Naive thymus-derived CD8-positive, alpha-beta T cell (primary cell): Measurements from ENCODE around the gene PACS1. TPM values are rescaled to one million over a fixed set of nuclear protein-coding genes. Genes with fewer than 3 reads are reported as not detected.

Experiments
- ATAC-seq, 2 donors: fragments of 150-1000 bp; cut with Tn5 transposase in 1 of 2; sonication (Bioruptor Pico), chemical (Tn5 transposase) in 1 of 2; 1 replicate in 1 of 2; 2 replicates in 1 of 2; pipeline ENCODE4 v1.10.0; 2021; ENCODE audit warnings: mild to moderate bottlenecking in 2 of 2, moderate library complexity in 2 of 2
- POLR2A ChIA-PET: fragments of 350-600 bp; sonication (Branson Sonifier 250); formaldehyde crosslinking; loops from one replicate; lab custom pipeline; 2021; ENCODE audit warnings: antibody characterized with exemption; lab: Charles Lee
- DNase-seq, 10 donors: peaks; one replicate each; pipeline versions ENCODE4 v3.0.0 to v3.0.0-alpha.2; 2020 to 2022
- H3K27ac Mint-ChIP-seq, 10 donors: one replicate each; pipeline ENCODE4 v1.8.0; 2020 to 2022; ENCODE audit warnings: mild to moderate bottlenecking in 10 of 10, mixed read lengths in 10 of 10, moderate library complexity in 4 of 10, inconsistent platforms in 1 of 10
- H3K27me3 Mint-ChIP-seq, 5 donors: one replicate each; pipeline ENCODE4 v1.8.0; 2021 to 2022; ENCODE audit warnings: mixed read lengths in 5 of 5
- H3K36me3 Mint-ChIP-seq, 3 donors: one replicate each; pipeline ENCODE4 v1.8.0; 2020 to 2022; ENCODE audit warnings: mixed read lengths in 3 of 3, mild to moderate bottlenecking in 2 of 3, inconsistent platforms in 1 of 3
- H3K4me1 Mint-ChIP-seq, 4 donors: one replicate each; pipeline ENCODE4 v1.8.0; 2021 to 2022; ENCODE audit warnings: mixed read lengths in 4 of 4
- H3K4me3 Mint-ChIP-seq, 10 donors: one replicate each; pipeline ENCODE4 v1.8.0; 2020 to 2022; ENCODE audit warnings: mild to moderate bottlenecking in 10 of 10, mixed read lengths in 10 of 10, moderate library complexity in 6 of 10, inconsistent platforms in 1 of 10
- H3K9me3 Mint-ChIP-seq, 9 donors: one replicate each; pipeline ENCODE4 v1.8.0; 2020 to 2022; ENCODE audit warnings: mixed read lengths in 9 of 9, mild to moderate bottlenecking in 3 of 9, inconsistent platforms in 1 of 9, moderate library complexity in 1 of 9
- polyA plus RNA-seq, 3 donors: library from polyadenylated mRNA; unstranded; fragments of 300-500 nt; fragmentation: Illumina TruSeq; gene quantifications; one replicate each; pipeline ENCODE4 v1.2.3, GENCODE V29; 2021
- total RNA-seq, 8 experiments: library from RNA in 2 of 8; stranded (reverse) in 2 of 8; gene quantifications; one replicate each; pipeline ENCODE4 v1.2.3 and lab custom pipeline; 2021 to 2026

The PACS1 gene
- total and polyA plus RNA-seq, 5 experiments from 2014 or later = 35.9 to 317 (median 98.8) TPM

- Mint-ChIP-seq H3K36me3 (peaks cover 17 to 67% (median 20%) of the 10 kb centered on the region in 3 donors), H3K4me3 (peak overlapping the region; percentile 18 to 97 (median 80)), H3K9me3 (peaks cover 0 to 3% (median 0%) of the 10 kb centered on the region in 9 donors), H3K27me3 (no peaks in the 10 kb centered on the region), H3K4me1 (peaks cover 37 to 65% (median 56%) of the 10 kb centered on the region in 4 donors), H3K27ac (peak overlapping the region; percentile 84 to 99 (median 96))
- ATAC-seq = peak; percentile 31 to 39
- DNase-seq = peak; percentile 64 to 87 (median 77)
- POLR2A ChIA-PET = interaction anchor here (0.7 to 7.4 kb wide), 10 partner anchors 11 to 159 kb away, joined by 3 to 146 read pairs (median 10); partner anchors contain the start of gene SF3B2
Measured at GRCh38 chr11:66068154-66068821, 1.8 kb upstream of the PACS1 start.

GRCh38 chr11:66068923-66069714 lies 953 bp upstream of the PACS1 start:
- peak; percentile 19 to 36 for ATAC-seq
- Mint-ChIP-seq H3K27me3 (no peaks in the 10 kb centered on the region), H3K4me1 (peaks cover 34 to 71% (median 58%) of the 10 kb centered on the region in 4 donors), H3K36me3 (peaks cover 13 to 62% (median 14%) of the 10 kb centered on the region in 3 donors), H3K9me3 (no peaks in the 10 kb centered on the region), H3K27ac (peak overlapping the region; percentile 87 to 99 (median 96)), H3K4me3 (peak overlapping the region; percentile 78 to 97 (median 88))
- DNase-seq = peak in 7 of 10 donors; percentile 30 to 59 (median 38)
- POLR2A ChIA-PET = interaction anchor here (0.6 to 7.4 kb wide), 15 partner anchors 12 to 773 kb away, joined by 3 to 146 read pairs (median 9); partner anchors contain the start of genes CCDC85B and SF3B2

GRCh38 chr11:66070604-66071380 lies 720 bp downstream of the PACS1 start:
- H3K36me3 Mint-ChIP-seq = peaks cover 8 to 59% (median 12%) of the 10 kb centered on the region in 3 donors

GRCh38 chr11:66071381-66071801 lies 1.3 kb downstream of the PACS1 start:
- peak in 4 of 10 donors; percentile 22 to 45 (median 40) for DNase-seq
- peaks cover 8 to 59% (median 16%) of the 10 kb centered on the region in 3 donors for H3K36me3 Mint-ChIP-seq
- peak overlapping the region; percentile 92 to 99 (median 97) for H3K4me3 Mint-ChIP-seq
- no peaks in the 10 kb centered on the region for H3K27me3 Mint-ChIP-seq
- ATAC-seq = peak; percentile 7 to 24
- POLR2A ChIA-PET = interaction anchor here (0.6 to 7.4 kb wide), 14 partner anchors 10 to 66 kb away, joined by 3 to 146 read pairs (median 6); partner anchors contain the start of gene SF3B2
- peaks cover 38 to 77% (median 70%) of the 10 kb centered on the region in 4 donors for H3K4me1 Mint-ChIP-seq
- H3K27ac Mint-ChIP-seq = peak overlapping the region; percentile 91 to 98 (median 94)
- H3K9me3 Mint-ChIP-seq = no peaks in the 10 kb centered on the region

More at GRCh38 chr11:66070604-66071380, 720 bp downstream of the PACS1 start:
- H3K27ac Mint-ChIP-seq = peak overlapping the region; percentile 91 to 98 (median 94)
- H3K4me1 Mint-ChIP-seq = peaks cover 35 to 73% (median 67%) of the 10 kb centered on the region in 4 donors
- H3K9me3 Mint-ChIP-seq = no peaks in the 10 kb centered on the region
- DNase-seq (peak in 1 of 10 donors; percentile 30), ATAC-seq (peak; percentile 11 to 12)
- POLR2A ChIA-PET = interaction anchor here (0.6 to 7.4 kb wide), 15 partner anchors 11 to 229 kb away, joined by 3 to 146 read pairs (median 5); partner anchors contain the start of genes CCDC85B and SF3B2
- peak overlapping the region; percentile 92 to 99 (median 97) for H3K4me3 Mint-ChIP-seq
- H3K27me3 Mint-ChIP-seq = no peaks in the 10 kb centered on the region

- Mint-ChIP-seq H3K27me3 (no peaks in the 10 kb centered on the region), H3K4me3 (peak overlapping the region; percentile 92 to 99 (median 97)), H3K4me1 (peaks cover 35 to 78% (median 71%) of the 10 kb centered on the region in 4 donors), H3K36me3 (peaks cover 8 to 58% (median 18%) of the 10 kb centered on the region in 3 donors), H3K9me3 (no peaks in the 10 kb centered on the region), H3K27ac (peak overlapping the region; percentile 91 to 98 (median 94))
- POLR2A ChIA-PET = interaction anchor here (1.0 to 7.4 kb wide), 6 partner anchors 10 to 65 kb away, joined by 4 to 146 read pairs (median 30); partner anchors contain the start of gene SF3B2
- ATAC-seq (no peak), DNase-seq (no peak)
Measured at GRCh38 chr11:66072081-66072480, 2.0 kb downstream of the PACS1 start.

- ATAC-seq = no peak
- Mint-ChIP-seq H3K36me3 (peaks cover 8 to 58% (median 18%) of the 10 kb centered on the region in 3 donors), H3K4me1 (peaks cover 36 to 78% (median 72%) of the 10 kb centered on the region in 4 donors), H3K27me3 (no peaks in the 10 kb centered on the region), H3K9me3 (no peaks in the 10 kb centered on the region), H3K27ac (peak overlapping the region; percentile 91 to 98 (median 94)), H3K4me3 (peak overlapping the region; percentile 92 to 99 (median 97))
- POLR2A ChIA-PET = interaction anchor here (1.6 to 7.4 kb wide), 4 partner anchors 9 to 46 kb away, joined by 4 to 146 read pairs (median 66); partner anchors contain the start of gene SF3B2
- no peak for DNase-seq
Measured at GRCh38 chr11:66072518-66072917, 2.4 kb downstream of the PACS1 start.

- Mint-ChIP-seq H3K27ac (peak overlapping the region in 9 of 10 donors; percentile 55 to 95 (median 79)), H3K4me3 (peak overlapping the region in 7 of 10 donors; percentile 54 to 99 (median 96)), H3K9me3 (no peaks in the 10 kb centered on the region), H3K27me3 (no peaks in the 10 kb centered on the region), H3K4me1 (peaks cover 38 to 78% (median 74%) of the 10 kb centered on the region in 4 donors), H3K36me3 (peaks cover 8 to 58% (median 18%) of the 10 kb centered on the region in 3 donors)
- POLR2A ChIA-PET = interaction anchor here (0.7 to 7.4 kb wide), 5 partner anchors 8 to 405 kb away, joined by 4 to 146 read pairs (median 4); no protein-coding TSS in a partner anchor
- DNase-seq (no peak), ATAC-seq (no peak)
Measured at GRCh38 chr11:66073669-66074068, 3.6 kb downstream of the PACS1 start.

- Mint-ChIP-seq H3K4me3 (peak overlapping the region in 2 of 10 donors; percentile 24 to 37), H3K36me3 (peaks cover 8 to 67% (median 22%) of the 10 kb centered on the region in 3 donors), H3K9me3 (no peaks in the 10 kb centered on the region), H3K27ac (peak overlapping the region in 5 of 10 donors; percentile 43 to 81 (median 74)), H3K4me1 (peaks cover 41 to 84% (median 80%) of the 10 kb centered on the region in 4 donors), H3K27me3 (no peaks in the 10 kb centered on the region)
- POLR2A ChIA-PET = interaction anchor here (0.6 to 1.9 kb wide), 4 partner anchors 26 to 51 kb away, joined by 3 to 6 read pairs (median 4); no protein-coding TSS in a partner anchor
- no peak for ATAC-seq
- DNase-seq = no peak
Measured at GRCh38 chr11:66075273-66075672, 5.2 kb downstream of the PACS1 start.

- peaks cover 43 to 90% (median 89%) of the 10 kb centered on the region in 4 donors for H3K4me1 Mint-ChIP-seq
- POLR2A ChIA-PET = interaction anchor here (0.8 to 1.6 kb wide), 3 partner anchors 20 to 50 kb away, joined by 4 to 5 read pairs (median 5); no protein-coding TSS in a partner anchor
- DNase-seq = no peak
- ATAC-seq = no peak
- H3K27ac Mint-ChIP-seq = peak overlapping the region in 9 of 10 donors; percentile 16 to 100 (median 97)
- no peaks in the 10 kb centered on the region for H3K9me3 Mint-ChIP-seq
- H3K36me3 Mint-ChIP-seq = peaks cover under 1 to 67% (median 22%) of the 10 kb centered on the region in 3 donors
- peak overlapping the region in 3 of 10 donors; percentile 19 to 56 (median 26) for H3K4me3 Mint-ChIP-seq
- no peaks in the 10 kb centered on the region for H3K27me3 Mint-ChIP-seq
Measured at GRCh38 chr11:66076561-66076960, 6.5 kb downstream of the PACS1 start.

GRCh38 chr11:66077927-66078326 lies 7.9 kb downstream of the PACS1 start:
- Mint-ChIP-seq H3K4me3 (peak overlapping the region in 9 of 10 donors; percentile 43 to 94 (median 75)), H3K27ac (peak overlapping the region; percentile 62 to 100 (median 96)), H3K9me3 (no peaks in the 10 kb centered on the region), H3K4me1 (peaks cover 39 to 91% (median 88%) of the 10 kb centered on the region in 4 donors), H3K36me3 (peaks cover 0 to 59% (median 22%) of the 10 kb centered on the region in 3 donors), H3K27me3 (no peaks in the 10 kb centered on the region)
- ATAC-seq (no peak), DNase-seq (no peak)
- POLR2A ChIA-PET = interaction anchor here (0.7 to 8.4 kb wide), 5 partner anchors 7 to 73 kb away, joined by 3 to 146 read pairs (median 5); partner anchors contain the start of gene PACS1
